Bronchial epithelial cell (primary cell): ENCODE measurements around the gene WNT5A. TPM values are rescaled to one million over a fixed set of nuclear protein-coding genes. Genes with fewer than 3 reads are reported as not detected.

Experiments used
- DNase-seq: peaks from one replicate; pipeline ENCODE4 v3.0.0-alpha.2; 2010; ENCODE audit warnings: low read depth
- FAIRE-seq: peaks from 2 replicates; lab custom pipeline; 2011; peaks lifted over from hg19 to GRCh38; lab: Jason Lieb, UNC
- H3K27me3 ChIP-seq: 2 replicates; pipeline ENCODE4 v1.5.1; 2011; ENCODE audit warnings: low read length; ENCODE audit not compliant: control insufficient read depth, insufficient read depth
- H3K36me3 ChIP-seq: 2 replicates; pipeline ENCODE4 v1.5.1; 2011; ENCODE audit warnings: low read length; ENCODE audit not compliant: control insufficient read depth, insufficient read depth
- H3K4me3 ChIP-seq: 2 replicates; pipeline ENCODE4 v1.5.1; 2011; ENCODE audit warnings: mild to moderate bottlenecking, low read depth, low read length, control low read depth
- CTCF ChIP-seq: IDR thresholded peaks from 2 replicates; pipeline ENCODE4 v1.5.1; 2011; ENCODE audit warnings: mild to moderate bottlenecking, moderate library complexity, low read length, control low read depth, inconsistent platforms; ENCODE audit not compliant: insufficient read depth, severe bottlenecking
- total RNA-seq: library from RNA; depleted of rRNA; stranded (reverse); fragments of >200 nt; gene quantifications from 2 replicates; pipeline ENCODE4 v1.2.1, GENCODE V29; 2014

The WNT5A gene
- total RNA-seq, 1 donor from 2014 or later = 3.9 TPM

GRCh38 chr3:55427739-55428138, 59.4 kb downstream of the WNT5A start:
- H3K36me3 ChIP-seq = no peaks in the 10 kb centered on the region
- H3K27me3 ChIP-seq = no peaks in the 10 kb centered on the region
- TF ChIP-seq CTCF = no peak
- DNase-seq (no peak), FAIRE-seq (no peak)
- no peak overlapping the region for H3K4me3 ChIP-seq

- no peak overlapping the region for H3K4me3 ChIP-seq
- H3K36me3 ChIP-seq = no peaks in the 10 kb centered on the region
- DNase-seq (no peak), FAIRE-seq (no peak)
- H3K27me3 ChIP-seq = no peaks in the 10 kb centered on the region
- TF ChIP-seq CTCF = no peak
Measured at GRCh38 chr3:55426486-55426885, 60.6 kb downstream of the WNT5A start.

- DNase-seq (no peak), FAIRE-seq (no peak)
- no peaks in the 10 kb centered on the region for H3K36me3 ChIP-seq
- H3K27me3 ChIP-seq = no peaks in the 10 kb centered on the region
- no peak for TF ChIP-seq CTCF
- H3K4me3 ChIP-seq = no peak overlapping the region
Measured at GRCh38 chr3:55423782-55424181, 63.3 kb downstream of the WNT5A start.

- no peak for FAIRE-seq
- H3K4me3 ChIP-seq = no peak overlapping the region
- TF ChIP-seq CTCF = no peak
Measured at GRCh38 chr3:55417211-55417610, 69.9 kb downstream of the WNT5A start.

GRCh38 chr3:55416331-55416821, 70.7 kb downstream of the WNT5A start:
- DNase-seq (peak; percentile 6), FAIRE-seq (no peak)
- TF ChIP-seq CTCF = no peak
- Histone ChIP-seq H3K4me3 (no peak overlapping the region), H3K36me3 (no peaks in the 10 kb centered on the region), H3K27me3 (no peaks in the 10 kb centered on the region)

More at GRCh38 chr3:55417211-55417610, 69.9 kb downstream of the WNT5A start:
- Histone ChIP-seq H3K27me3 (no peaks in the 10 kb centered on the region), H3K36me3 (no peaks in the 10 kb centered on the region)
- no peak for DNase-seq
